DND-41 (cell line): ENCODE data around the gene ERVFRD-1.

Experiments
- ATAC-seq: fragments of 200-7000 bp; cut with Tn5 transposase; 3 replicates; pipeline ENCODE4 v1.9.1; 2021; ENCODE audit warnings: low read depth; ENCODE audit not compliant: insufficient read depth
- DNase-seq: peaks from one replicate; pipeline ENCODE4 v3.0.0-alpha.2; 2020
- H2AFZ ChIP-seq: 2 replicates; pipeline ENCODE4 v1.6.0; 2012; ENCODE audit warnings: low read depth, low read length
- H3K27ac ChIP-seq: 2 replicates; pipeline ENCODE4 v1.5.1; 2012; ENCODE audit warnings: low read length, inconsistent platforms
- H3K27me3 ChIP-seq: fragments of 200-600 bp; sonication (generic); 2 replicates; pipeline ENCODE4 v1.6.0; 2012; ENCODE audit warnings: low read length, mild to moderate bottlenecking, inconsistent platforms; ENCODE audit not compliant: insufficient read depth, poor library complexity
- H3K36me3 ChIP-seq: 2 replicates; pipeline ENCODE4 v1.5.1; 2012; ENCODE audit warnings: low read length, inconsistent platforms; ENCODE audit not compliant: insufficient read depth
- H3K4me1 ChIP-seq: 2 replicates; pipeline ENCODE4 v1.5.1; 2012; ENCODE audit warnings: mild to moderate bottlenecking, low read length; ENCODE audit not compliant: insufficient read depth
- H3K4me2 ChIP-seq: 2 replicates; pipeline ENCODE4 v1.6.0; 2012; ENCODE audit warnings: mild to moderate bottlenecking, moderate library complexity, low read length, inconsistent platforms; ENCODE audit not compliant: insufficient read depth
- H3K4me3 ChIP-seq, 2 experiments: fragments of 200-600 bp in 1 of 2; shearing (Covaris generic) in 1 of 2; 2 replicates each; pipeline ENCODE4 v1.5.1; 2012 to 2016; ENCODE audit warnings: inconsistent platforms in 2 of 2, low read length in 2 of 2, mild to moderate bottlenecking in 2 of 2, low read depth in 1 of 2, moderate library complexity in 1 of 2
- H3K79me2 ChIP-seq: 2 replicates; pipeline ENCODE4 v1.6.0; 2012; ENCODE audit warnings: low read length, inconsistent platforms; ENCODE audit not compliant: insufficient read depth
- H3K9ac ChIP-seq: 2 replicates; pipeline ENCODE4 v1.6.0; 2012; ENCODE audit warnings: low read depth, mild to moderate bottlenecking, inconsistent platforms, low read length, moderate library complexity
- H3K9me3 ChIP-seq: 2 replicates; pipeline ENCODE4 v1.5.1; 2012; ENCODE audit warnings: low read length, moderate library complexity, mild to moderate bottlenecking, inconsistent platforms; ENCODE audit not compliant: insufficient read depth, severe bottlenecking
- H4K20me1 ChIP-seq: 2 replicates; pipeline ENCODE4 v1.6.0; 2012; ENCODE audit warnings: low read length; ENCODE audit not compliant: insufficient read depth
- EZH2 ChIP-seq: IDR thresholded peaks from 3 replicates; pipeline ENCODE4 v1.6.1; 2012; ENCODE audit warnings: borderline replicate concordance, low read depth, mild to moderate bottlenecking, moderate library complexity, low read length, inconsistent platforms; ENCODE audit not compliant: severe bottlenecking
- TF ChIP-seq, protein P1 (sequence below): IDR thresholded peaks from 2 replicates; pipeline ENCODE4 v1.5.1; 2012; ENCODE audit warnings: borderline replicate concordance, low read length, moderate library complexity, mild to moderate bottlenecking; ENCODE audit not compliant: poor library complexity, severe bottlenecking; ENCODE audit errors: extremely low read depth

ERVFRD-1 gene

DNA sequence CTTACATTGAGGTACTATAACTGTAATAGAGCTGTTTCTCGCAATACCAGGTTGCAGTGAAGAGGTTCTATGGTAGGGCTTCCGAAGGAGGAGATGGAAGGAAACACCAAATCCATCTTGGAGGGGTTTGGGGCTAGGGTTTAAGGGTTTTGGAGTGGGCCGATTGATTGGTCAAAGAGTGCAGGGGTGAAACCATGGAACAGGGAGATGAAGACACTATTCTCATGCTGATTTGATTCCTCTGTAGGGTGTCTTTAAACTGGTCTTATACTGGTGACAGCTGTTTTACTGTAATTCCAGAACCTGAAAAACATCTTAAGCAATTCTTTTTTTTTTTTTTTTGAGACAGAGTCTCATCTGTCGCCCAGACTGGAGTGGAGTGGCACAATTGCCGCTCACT lies 10.1 kb downstream of the ERVFRD-1 start:
- no peak overlapping the region for H3K4me3 ChIP-seq
- ATAC-seq (no peak), DNase-seq (no peak)
- H3K9ac ChIP-seq = no peak overlapping the region
- TF ChIP-seq EZH2 = no peak
- TF ChIP-seq, protein P1, sequence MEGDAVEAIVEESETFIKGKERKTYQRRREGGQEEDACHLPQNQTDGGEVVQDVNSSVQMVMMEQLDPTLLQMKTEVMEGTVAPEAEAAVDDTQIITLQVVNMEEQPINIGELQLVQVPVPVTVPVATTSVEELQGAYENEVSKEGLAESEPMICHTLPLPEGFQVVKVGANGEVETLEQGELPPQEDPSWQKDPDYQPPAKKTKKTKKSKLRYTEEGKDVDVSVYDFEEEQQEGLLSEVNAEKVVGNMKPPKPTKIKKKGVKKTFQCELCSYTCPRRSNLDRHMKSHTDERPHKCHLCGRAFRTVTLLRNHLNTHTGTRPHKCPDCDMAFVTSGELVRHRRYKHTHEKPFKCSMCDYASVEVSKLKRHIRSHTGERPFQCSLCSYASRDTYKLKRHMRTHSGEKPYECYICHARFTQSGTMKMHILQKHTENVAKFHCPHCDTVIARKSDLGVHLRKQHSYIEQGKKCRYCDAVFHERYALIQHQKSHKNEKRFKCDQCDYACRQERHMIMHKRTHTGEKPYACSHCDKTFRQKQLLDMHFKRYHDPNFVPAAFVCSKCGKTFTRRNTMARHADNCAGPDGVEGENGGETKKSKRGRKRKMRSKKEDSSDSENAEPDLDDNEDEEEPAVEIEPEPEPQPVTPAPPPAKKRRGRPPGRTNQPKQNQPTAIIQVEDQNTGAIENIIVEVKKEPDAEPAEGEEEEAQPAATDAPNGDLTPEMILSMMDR = no peak
- H3K4me2 ChIP-seq = no peak overlapping the region
- peaks cover 4% of the 10 kb centered on the region for H3K9me3 ChIP-seq
- peaks cover 14% of the 10 kb centered on the region for H3K4me1 ChIP-seq
- no peak overlapping the region for H3K27ac ChIP-seq
- peaks cover 99% of the 10 kb centered on the region for H3K79me2 ChIP-seq
- no peaks in the 10 kb centered on the region for H3K27me3 ChIP-seq
- peaks cover 26% of the 10 kb centered on the region for H3K36me3 ChIP-seq
- H2AFZ ChIP-seq = no peak overlapping the region
- H4K20me1 ChIP-seq = peaks cover 48% of the 10 kb centered on the region

DNA sequence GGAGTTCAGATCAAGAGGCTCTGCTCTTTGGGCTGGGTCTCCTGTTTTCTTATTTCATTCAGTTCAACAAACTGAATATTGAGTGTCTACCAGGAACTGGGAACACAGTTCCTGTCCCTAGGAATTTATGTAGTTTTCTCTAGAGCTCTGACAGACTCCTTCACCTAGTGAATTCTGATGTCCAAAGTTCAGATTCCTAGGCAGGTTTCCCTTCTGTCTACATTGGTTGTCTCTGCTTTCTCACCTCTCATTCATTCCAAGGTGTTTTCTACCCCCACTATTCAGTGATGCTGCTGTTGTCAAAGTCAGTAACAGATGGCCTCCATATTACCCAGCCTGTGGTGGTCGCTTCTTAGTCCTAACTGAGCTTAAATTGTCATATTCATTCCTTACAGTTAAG lies 13.5 kb downstream of the ERVFRD-1 start:
- Histone ChIP-seq H3K9ac (no peak overlapping the region), H3K4me2 (no peak overlapping the region), H2AFZ (no peak overlapping the region), H3K27ac (peak overlapping the region; percentile 42; the same call in 1 of the 2 replicates), H3K4me1 (peaks cover 26% of the 10 kb centered on the region), H3K79me2 (peaks cover 91% of the 10 kb centered on the region), H3K36me3 (peaks cover 26% of the 10 kb centered on the region), H3K4me3 (no peak overlapping the region), H4K20me1 (peaks cover 23% of the 10 kb centered on the region; the same call in 1 of the 2 replicates), H3K9me3 (peaks cover 4% of the 10 kb centered on the region), H3K27me3 (no peaks in the 10 kb centered on the region)
- TF ChIP-seq EZH2 = no peak
- TF ChIP-seq, protein P1 = no peak
- no peak for ATAC-seq
- DNase-seq = no peak

DNA sequence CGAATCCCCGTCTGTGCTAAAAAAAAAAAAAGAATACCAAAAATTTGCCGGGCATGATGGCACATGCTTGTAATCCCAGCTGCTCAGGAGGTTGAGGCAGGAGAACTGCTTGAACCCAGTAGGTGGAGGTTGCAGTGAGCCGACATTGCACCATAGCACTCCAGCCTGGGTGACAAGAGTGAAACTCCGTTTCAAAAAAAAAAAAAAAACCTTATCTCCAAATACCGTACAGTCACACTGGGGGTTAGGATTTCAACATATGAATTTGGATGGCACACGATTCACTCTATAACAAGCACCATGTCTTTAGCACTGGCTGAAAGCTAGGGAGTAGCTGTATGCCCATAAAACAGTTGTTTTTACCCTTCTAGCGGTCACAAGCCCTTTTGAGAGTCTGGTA lies 14.0 kb downstream of the ERVFRD-1 start:
- H3K79me2 ChIP-seq = peaks cover 85% of the 10 kb centered on the region
- H2AFZ ChIP-seq = no peak overlapping the region
- ATAC-seq = no peak
- H3K4me3 ChIP-seq = no peak overlapping the region
- peaks cover 26% of the 10 kb centered on the region for H3K4me1 ChIP-seq
- H3K9ac ChIP-seq = no peak overlapping the region
- H3K9me3 ChIP-seq = peaks cover 4% of the 10 kb centered on the region
- H3K36me3 ChIP-seq = peaks cover 26% of the 10 kb centered on the region
- no peak overlapping the region for H3K4me2 ChIP-seq
- TF ChIP-seq, protein P1 = no peak
- no peak for TF ChIP-seq EZH2
- no peaks in the 10 kb centered on the region for H3K27me3 ChIP-seq
- DNase-seq = no peak
- H4K20me1 ChIP-seq = peaks cover 17% of the 10 kb centered on the region; the same call in 1 of the 2 replicates
- no peak overlapping the region for H3K27ac ChIP-seq
